GM23248 (cell line): ENCODE measurements around the gene CDK5. TPM values are rescaled to one million over a fixed set of nuclear protein-coding genes. Genes with fewer than 3 reads are reported as not detected.
"Not testable (repeated sequence)": the region's sequence is repeated elsewhere in the genome, so short reads cannot be mapped to it uniquely, and the experiment has no call there.

Experiments used
- DNase-seq: peaks from one replicate; pipeline ENCODE4 v3.0.0-alpha.2; 2015
- H2AFZ ChIP-seq: fragments of 200-600 bp; sonication (generic); 2 replicates; pipeline ENCODE4 v1.6.1; 2016; ENCODE audit warnings: antibody characterized with exemption
- H3F3A ChIP-seq: fragments of 200-600 bp; sonication (generic); 2 replicates; pipeline ENCODE4 v1.6.1; 2016; ENCODE audit warnings: mild to moderate bottlenecking, antibody characterized with exemption, mixed run types; ENCODE audit not compliant: insufficient read depth
- H3K27ac ChIP-seq: fragments of 200-600 bp; sonication (generic); 2 replicates; pipeline ENCODE4 v1.5.1; 2016; ENCODE audit warnings: mild to moderate bottlenecking
- H3K27me3 ChIP-seq: fragments of 200-600 bp; sonication (generic); replicated peaks from 2 replicates; pipeline ENCODE4 v1.6.1; 2016; ENCODE audit warnings: mild to moderate bottlenecking; ENCODE audit not compliant: insufficient read depth
- H3K36me3 ChIP-seq: fragments of 200-600 bp; sonication (generic); 2 replicates; pipeline ENCODE4 v1.6.1; 2016; ENCODE audit warnings: low read depth, mild to moderate bottlenecking
- H3K4me1 ChIP-seq: fragments of 200-600 bp; sonication (generic); 2 replicates; pipeline ENCODE4 v1.6.1; 2016; ENCODE audit warnings: mild to moderate bottlenecking; ENCODE audit not compliant: insufficient read depth
- H3K4me2 ChIP-seq: fragments of 200-600 bp; sonication (generic); one replicate; pipeline ENCODE4 v1.6.1; 2016; ENCODE audit warnings: mild to moderate bottlenecking; ENCODE audit not compliant: unreplicated experiment
- H3K4me3 ChIP-seq: fragments of 200-600 bp; sonication (generic); 2 replicates; pipeline ENCODE4 v1.5.1; 2016; ENCODE audit warnings: mild to moderate bottlenecking
- H3K79me2 ChIP-seq: fragments of 200-600 bp; sonication (generic); 2 replicates; pipeline ENCODE4 v1.6.1; 2016; ENCODE audit warnings: mild to moderate bottlenecking; ENCODE audit not compliant: insufficient read depth
- H3K9ac ChIP-seq: fragments of 200-600 bp; sonication (generic); 2 replicates; pipeline ENCODE4 v1.6.1; 2016; ENCODE audit warnings: mild to moderate bottlenecking
- H3K9me2 ChIP-seq: fragments of 200-600 bp; sonication (generic); 2 replicates; pipeline ENCODE4 v1.6.1; 2016; ENCODE audit warnings: mixed run types, mild to moderate bottlenecking, moderate library complexity; ENCODE audit not compliant: insufficient read depth
- H3K9me3 ChIP-seq: fragments of 200-600 bp; sonication (generic); one replicate; pipeline ENCODE4 v1.6.1; 2017; ENCODE audit warnings: low read depth
- H4K20me1 ChIP-seq: fragments of 200-600 bp; sonication (generic); 2 replicates; pipeline ENCODE4 v1.6.0; 2016; ENCODE audit not compliant: insufficient read depth
- EZH2 ChIP-seq: fragments of 200-600 bp; sonication (generic); IDR thresholded peaks from 2 replicates; pipeline ENCODE4 v1.6.1; 2018; ENCODE audit warnings: antibody characterized with exemption, mild to moderate bottlenecking; ENCODE audit not compliant: insufficient read depth, poor library complexity, severe bottlenecking
- EZH2phosphoT487 ChIP-seq: fragments of 200-600 bp; sonication (generic); IDR thresholded peaks from 2 replicates; pipeline ENCODE4 v1.6.1; 2018; ENCODE audit warnings: antibody characterized with exemption, moderate library complexity, mild to moderate bottlenecking, low read depth; ENCODE audit not compliant: insufficient read depth
- WGBS, 2 experiments: methylation state at CpG; one replicate each; pipeline ENCODE4 v1.1.6; 2015 to 2017; ENCODE audit warnings: low lambda C conversion rate in 2 of 2, low coverage in 1 of 2; ENCODE audit errors: missing lambda C conversion rate in 2 of 2; 5-methylcytosine and 5-hydroxymethylcytosine counted together
- in situ Hi-C: fragments of 300-500 bp; cut with MboI; formaldehyde crosslinking; loops from 2 replicates; pipeline ENCODE4 v1.15.0; 2020
- polyA plus RNA-seq: library from polyadenylated mRNA; unstranded; fragments of >200 nt; fragmentation: Nextera tagmentation; extraction: Ambion mirVana; gene quantifications from 2 replicates; pipeline ENCODE4 v1.2.1, GENCODE V29; 2016
- total RNA-seq: library from RNA; depleted of rRNA; stranded (reverse); fragments of >200 nt; shearing (Covaris generic); gene quantifications from 2 replicates; pipeline ENCODE4 v1.2.3, GENCODE V29; 2014

The CDK5 gene
- total and polyA plus RNA-seq, 2 experiments from 2014 or later: 27.6 to 27.7 TPM

DNA sequence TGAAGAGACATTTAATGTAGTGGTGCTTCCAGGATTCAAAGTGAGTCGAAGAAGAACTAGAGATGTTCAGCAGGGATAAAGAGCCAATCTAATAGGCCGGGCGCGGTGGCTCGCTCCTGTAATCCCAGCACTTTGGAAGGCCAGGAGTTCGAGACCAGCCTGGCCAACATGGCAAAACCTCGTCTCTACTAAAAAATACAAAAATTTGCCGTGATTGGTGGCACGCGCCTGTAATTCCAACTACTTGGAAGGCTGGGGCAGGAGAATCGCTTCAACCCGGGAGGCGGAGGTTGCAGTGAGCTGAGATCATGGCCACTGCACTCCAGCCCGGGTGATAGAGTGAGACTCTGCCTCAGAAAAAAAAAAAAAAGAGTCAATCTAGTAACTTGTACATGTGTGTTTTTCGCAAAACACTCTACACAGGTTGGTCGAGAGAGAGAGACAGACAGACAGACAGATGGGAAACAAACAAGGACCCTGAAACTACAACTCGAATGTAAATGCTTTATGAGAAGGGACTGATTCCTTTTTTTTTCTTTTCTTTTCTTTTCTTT, 28.7 kb downstream of the CDK5 start:
- in situ Hi-C loops: no loop called here
- peak overlapping the region; percentile 90 for H2AFZ ChIP-seq
- peak overlapping the region; percentile 90 for H3K27ac ChIP-seq
- TF ChIP-seq EZH2 (no peak), EZH2phosphoT487 (no peak)
- 21 to 23% methylated on average over 17 of the region's 17 CpGs for WGBS, 2 experiments
- DNase-seq: peak; percentile 29
- H4K20me1 ChIP-seq: no peaks in the 10 kb centered on the region
- no peaks in the 10 kb centered on the region for H3K27me3 ChIP-seq
- H3K79me2 ChIP-seq: peaks cover 26% of the 10 kb centered on the region
- no peaks in the 10 kb centered on the region for H3F3A ChIP-seq
- H3K9me2 ChIP-seq: no peaks in the 10 kb centered on the region
- peak overlapping the region; percentile 88 for H3K4me3 ChIP-seq
- H3K9ac ChIP-seq: peak overlapping the region; percentile 92
- peak overlapping the region; percentile 76 for H3K4me2 ChIP-seq
- no peaks in the 10 kb centered on the region for H3K9me3 ChIP-seq
- H3K36me3 ChIP-seq: no peaks in the 10 kb centered on the region
- H3K4me1 ChIP-seq: peaks cover 10% of the 10 kb centered on the region; the same call in 1 of the 2 replicates

DNA sequence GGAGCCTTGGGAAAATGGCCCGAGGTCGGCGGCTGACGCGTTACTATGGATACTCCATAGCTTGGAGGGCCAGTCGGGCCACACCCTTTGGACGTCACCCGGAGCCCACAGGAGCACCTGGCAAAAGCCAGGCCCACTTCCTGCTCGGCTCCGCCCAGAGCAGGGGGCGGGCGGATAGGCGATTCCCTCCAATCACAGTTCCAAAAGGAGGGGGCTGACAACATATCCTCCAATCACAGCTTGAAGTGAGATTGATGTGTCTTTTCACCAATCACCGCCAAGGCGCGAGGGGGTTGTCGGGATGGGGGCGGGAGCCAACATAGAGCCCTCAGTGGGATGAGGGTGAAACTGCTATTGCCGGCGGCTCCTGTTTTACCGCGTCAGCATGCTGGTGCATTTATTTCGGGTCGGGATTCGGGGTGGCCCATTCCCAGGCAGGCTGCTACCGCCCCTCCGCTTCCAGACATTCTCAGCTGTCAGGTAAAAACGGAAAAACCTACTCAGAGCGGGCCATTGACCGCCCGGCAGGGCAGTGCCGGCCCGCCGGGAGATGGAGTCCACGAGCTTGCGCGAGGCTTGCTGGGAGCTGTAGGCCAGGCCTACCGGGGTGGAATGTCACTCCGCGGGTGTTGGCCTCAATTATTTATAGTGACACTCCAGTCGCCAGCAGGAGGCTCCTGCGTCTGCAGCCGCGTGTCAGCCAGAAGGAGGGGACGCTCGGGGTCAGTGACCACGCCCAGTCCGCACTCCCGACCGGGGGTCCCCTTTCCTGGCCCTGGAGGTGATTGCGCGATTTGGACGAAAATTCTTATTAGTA, 29.4 kb downstream of the CDK5 start, which contains the start of gene ABCB8:
TSS of gene ABCB8 (plus strand) at position 320 of the 817 bp plus-strand sequence. CDS start at position 386, 66 bp downstream.
- Histone ChIP-seq H3K27me3 (no peaks in the 10 kb centered on the region), H3K4me2 (peak within 1 kb of the TSS; percentile 88), H3K9me3 (no peaks in the 10 kb centered on the region), H2AFZ (peak within 1 kb of the TSS; percentile 90), H3F3A (no peaks in the 10 kb centered on the region), H3K27ac (peak within 1 kb of the TSS; percentile 90), H3K79me2 (peaks cover 26% of the 10 kb centered on the region), H3K9ac (peak within 1 kb of the TSS; percentile 92), H3K4me3 (peak within 1 kb of the TSS; percentile 88), H3K9me2 (no peaks in the 10 kb centered on the region), H3K4me1 (peaks cover 10% of the 10 kb centered on the region; the same call in 1 of the 2 replicates), H3K36me3 (no peaks in the 10 kb centered on the region), H4K20me1 (no peaks in the 10 kb centered on the region)
- DNase-seq: peak; percentile 98
- 1% methylated on average over 51 to 53 of the region's 53 CpGs for WGBS, 2 experiments
- TF ChIP-seq EZH2 (no peak), EZH2phosphoT487 (no peak)
- in situ Hi-C loops: no loop called here

DNA sequence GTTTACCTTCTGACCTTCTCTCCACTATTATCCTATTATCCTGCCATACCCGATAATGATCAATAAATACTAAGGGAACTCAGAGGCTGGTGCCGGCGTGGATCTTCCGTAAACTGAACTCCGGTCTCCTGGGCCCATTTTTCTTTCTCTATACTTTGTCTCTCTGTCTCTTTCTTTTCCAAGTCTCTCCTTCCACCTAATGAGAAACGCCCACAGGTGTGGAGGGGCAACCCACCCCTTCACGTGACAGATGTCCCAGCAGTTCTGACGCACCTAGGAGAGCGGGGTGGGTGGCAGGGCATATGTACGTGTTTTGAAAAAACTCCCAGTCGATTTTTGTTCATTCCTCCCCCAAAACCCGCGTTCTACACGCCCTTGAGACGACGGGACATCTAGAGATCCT, 30.0 kb downstream of the CDK5 start:
- in situ Hi-C loops, H3K36me3 ChIP-seq, H3K9me3 ChIP-seq, H4K20me1 ChIP-seq, DNase-seq, H3K9me2 ChIP-seq, H3K27me3 ChIP-seq, H3F3A ChIP-seq: not testable (repeated sequence)
- Histone ChIP-seq H3K9ac (peak overlapping the region; percentile 92), H3K4me2 (peak overlapping the region; percentile 88), H3K4me1 (peaks cover 10% of the 10 kb centered on the region; the same call in 1 of the 2 replicates), H3K4me3 (peak overlapping the region; percentile 88), H3K27ac (peak overlapping the region; percentile 46), H3K79me2 (peaks cover 26% of the 10 kb centered on the region), H2AFZ (peak overlapping the region; percentile 90)
- WGBS, 2 experiments: 15 to 16% methylated on average over 16 of the region's 16 CpGs

DNA sequence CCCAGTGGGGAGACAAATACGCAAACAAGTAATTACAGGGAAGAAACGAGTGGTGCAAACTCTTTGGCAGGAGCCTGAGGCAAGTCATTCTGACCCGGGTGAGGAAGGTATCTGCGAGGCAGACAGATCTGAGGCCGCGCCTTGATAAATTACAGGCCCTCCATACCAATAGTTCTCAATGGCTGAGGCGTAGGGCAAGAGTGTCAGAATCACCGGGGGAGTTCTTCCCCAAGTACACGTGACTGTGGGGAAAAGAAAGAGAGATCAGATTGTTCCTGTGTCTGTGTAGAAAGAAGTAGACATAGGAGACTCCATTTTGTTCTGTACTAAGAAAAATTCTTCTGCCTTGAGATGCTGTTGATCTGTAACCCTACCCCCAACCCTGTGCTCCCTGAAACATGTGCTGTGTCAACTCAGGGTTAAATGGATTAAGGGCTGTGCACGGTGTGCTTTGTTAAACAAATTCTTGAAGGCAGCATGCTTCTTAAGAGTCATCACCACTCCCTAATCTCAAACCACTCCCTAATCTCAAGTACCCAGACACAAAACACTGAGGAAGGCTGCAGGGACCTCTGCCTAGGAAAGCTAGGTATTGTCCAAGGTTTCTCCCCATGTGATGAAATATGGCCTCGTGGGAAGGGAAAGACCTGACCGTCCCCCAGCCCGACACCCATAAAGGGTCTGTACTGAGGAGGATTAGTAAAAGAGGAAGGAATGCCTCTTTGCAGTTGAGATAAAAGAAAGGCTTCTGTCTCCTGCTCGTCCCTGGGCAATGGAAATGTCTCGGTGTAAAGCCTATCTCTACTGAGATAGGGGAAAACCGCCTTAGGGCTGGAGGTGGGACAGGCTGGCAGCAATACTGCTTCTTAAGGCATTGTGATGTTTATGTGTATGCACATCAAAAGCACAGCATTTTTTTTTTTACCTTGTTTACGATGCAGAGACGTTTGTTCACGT, 30.6 kb downstream of the CDK5 start:
- Histone ChIP-seq H2AFZ (peak overlapping the region; percentile 90), H3K9ac (peak overlapping the region; percentile 92), H3K79me2 (peaks cover 19% of the 10 kb centered on the region), H3K4me1 (peaks cover 10% of the 10 kb centered on the region; the same call in 1 of the 2 replicates)
- DNase-seq, H3K9me3 ChIP-seq, H3K4me2 ChIP-seq, H4K20me1 ChIP-seq, H3K27me3 ChIP-seq, H3K27ac ChIP-seq, H3F3A ChIP-seq, H3K4me3 ChIP-seq, in situ Hi-C loops, H3K36me3 ChIP-seq, H3K9me2 ChIP-seq: not testable (repeated sequence)
- WGBS, 2 experiments: 39 to 41% methylated on average over 19 of the region's 19 CpGs
